Stimulated activated CD4-positive, alpha-beta T cell treated with anti-CD3 and anti-CD28 coated beads, Interleukin-12 subunit alpha, Interleukin-12 subunit beta, amount 100 ng/mL, for 24 hours (primary cell): ENCODE data around the gene EFCAB6.

Experiments
- DNase-seq, 2 experiments: peaks; one replicate each; pipeline ENCODE4 v3.0.0-alpha.2; 2020; ENCODE audit warnings: low read depth in 2 of 2

EFCAB6 gene

GRCh38 chr22:43550024-43550620 is 262.0 kb downstream of the EFCAB6 start:
- DNase-seq = no peak

GRCh38 chr22:43546186-43546585 is 265.9 kb downstream of the EFCAB6 start:
- DNase-seq = no peak

- no peak for DNase-seq
Observed at GRCh38 chr22:43544289-43544673, 267.8 kb downstream of the EFCAB6 start.

GRCh38 chr22:43543522-43544288 is 268.4 kb downstream of the EFCAB6 start:
- DNase-seq = no peak

GRCh38 chr22:43542681-43543521 is 269.2 kb downstream of the EFCAB6 start:
- DNase-seq = no peak

- DNase-seq = no peak
Observed at GRCh38 chr22:43541462-43542407, 270.4 kb downstream of the EFCAB6 start.

- DNase-seq = no peak
Observed at GRCh38 chr22:43541022-43541421, 271.1 kb downstream of the EFCAB6 start.

- no peak for DNase-seq
Observed at GRCh38 chr22:43540529-43540923, 271.6 kb downstream of the EFCAB6 start.

GRCh38 chr22:43539572-43540528 is 272.3 kb downstream of the EFCAB6 start:
- DNase-seq = no peak

- DNase-seq = no peak
Observed at GRCh38 chr22:43537019-43537585, 275.0 kb downstream of the EFCAB6 start.

- DNase-seq = no peak
Observed at GRCh38 chr22:43535741-43536140, 276.4 kb downstream of the EFCAB6 start.

GRCh38 chr22:43535336-43535735 is 276.8 kb downstream of the EFCAB6 start:
- no peak for DNase-seq

- DNase-seq = no peak
Observed at GRCh38 chr22:43534916-43535315, 277.2 kb downstream of the EFCAB6 start.

GRCh38 chr22:43533656-43534428 is 278.3 kb downstream of the EFCAB6 start:
- DNase-seq = no peak

- no peak for DNase-seq
Observed at GRCh38 chr22:43533156-43533530, 279.0 kb downstream of the EFCAB6 start.

- DNase-seq = no peak
Observed at GRCh38 chr22:43532301-43533155, 279.6 kb downstream of the EFCAB6 start.

GRCh38 chr22:43531651-43532050 is 280.5 kb downstream of the EFCAB6 start:
- no peak for DNase-seq
